Activated T-helper 1 cell treated with anti-CD3 and anti-CD28 coated beads, Interleukin-12 subunit alpha, Interleukin-12 subunit beta, Interleukin-2, Interleukin-4 antibody, amounts not matched to agents 30 ng/mL and 10 ng/mL and 1 ng/mL, durations not matched to agents 14 hours and 24 hours and 36 hours (primary cell): Measurements from ENCODE around the gene LINC00632. TPM values are rescaled to one million over a fixed set of nuclear protein-coding genes. Genes with fewer than 3 reads are reported as not detected.
"Not testable (repeated sequence)": the region's sequence is repeated elsewhere in the genome, so short reads cannot be mapped to it uniquely, and the experiment has no call there.

Source experiments
- DNase-seq: peaks from one replicate; pipeline ENCODE4 v3.0.0; 2021; ENCODE audit warnings: low spot score
- H3K27ac Mint-ChIP-seq: one replicate; pipeline ENCODE4 v1.8.0; 2021; ENCODE audit warnings: mild to moderate bottlenecking, mixed read lengths
- H3K27me3 Mint-ChIP-seq: one replicate; pipeline ENCODE4 v1.8.0; 2022; ENCODE audit warnings: mild to moderate bottlenecking, moderate library complexity, mixed read lengths; ENCODE audit not compliant: insufficient read depth
- H3K36me3 Mint-ChIP-seq: one replicate; pipeline ENCODE4 v1.8.0; 2021; ENCODE audit warnings: low read depth, mixed read lengths
- H3K4me1 Mint-ChIP-seq: one replicate; pipeline ENCODE4 v1.8.0; 2021; ENCODE audit warnings: low read depth, mixed read lengths
- H3K4me3 Mint-ChIP-seq: one replicate; pipeline ENCODE4 v1.8.0; 2021; ENCODE audit warnings: mild to moderate bottlenecking, moderate library complexity, mixed read lengths
- H3K9me3 Mint-ChIP-seq: one replicate; pipeline ENCODE4 v1.8.0; 2021; ENCODE audit warnings: mixed read lengths
- intact Hi-C: fragments of 100-400 bp; cut with micrococcal nuclease; formaldehyde crosslinking; loops from one replicate; pipeline ENCODE4 v1.15.1; 2024
- total RNA-seq: library from RNA; stranded (reverse); gene quantifications from 2 replicates; pipeline ENCODE4 v1.2.3, GENCODE V29; 2022

Gene LINC00632
- total RNA-seq: 3.3 and 4.1 TPM in 2 replicates

- DNase-seq: no peak
- no peaks in the 10 kb centered on the region for H3K9me3 Mint-ChIP-seq
- no peaks in the 10 kb centered on the region for H3K36me3 Mint-ChIP-seq
- H3K27ac Mint-ChIP-seq: no peak within 1 kb of the TSS
- no peak within 1 kb of the TSS for H3K4me3 Mint-ChIP-seq
- intact Hi-C loops: no loop called here
- H3K27me3 Mint-ChIP-seq: no peaks in the 10 kb centered on the region
- no peaks in the 10 kb centered on the region for H3K4me1 Mint-ChIP-seq
Observed at GRCh38 chrX:140709421-140709846, at the start of gene LINC00632. Gene LINC00632, plus strand, starts transcription at chrX:140709759.

GRCh38 chrX:140661643-140662042 is 47.9 kb upstream of the LINC00632 start:
- Mint-ChIP-seq H3K36me3 (no peaks in the 10 kb centered on the region), H3K9me3 (no peaks in the 10 kb centered on the region), H3K27me3 (no peaks in the 10 kb centered on the region), H3K27ac (no peak overlapping the region), H3K4me3 (no peak overlapping the region), H3K4me1 (no peaks in the 10 kb centered on the region)
- intact Hi-C loops: no loop called here
- DNase-seq: no peak

GRCh38 chrX:140664939-140665338 is 44.6 kb upstream of the LINC00632 start:
- Mint-ChIP-seq H3K27ac (no peak overlapping the region), H3K36me3 (no peaks in the 10 kb centered on the region), H3K27me3 (no peaks in the 10 kb centered on the region), H3K4me3 (no peak overlapping the region), H3K9me3 (no peaks in the 10 kb centered on the region), H3K4me1 (no peaks in the 10 kb centered on the region)
- intact Hi-C loops: no loop called here
- no peak for DNase-seq

- intact Hi-C loops: no loop called here
Observed at GRCh38 chrX:140672840-140673731, 36.5 kb upstream of the LINC00632 start.

GRCh38 chrX:140687706-140688105 is 21.9 kb upstream of the LINC00632 start:
- H3K4me1 Mint-ChIP-seq: no peaks in the 10 kb centered on the region
- no peak overlapping the region for H3K27ac Mint-ChIP-seq
- H3K9me3 Mint-ChIP-seq: peaks cover 5% of the 10 kb centered on the region
- H3K36me3 Mint-ChIP-seq: no peaks in the 10 kb centered on the region
- DNase-seq: no peak
- intact Hi-C loops: no loop called here
- H3K27me3 Mint-ChIP-seq: no peaks in the 10 kb centered on the region
- no peak overlapping the region for H3K4me3 Mint-ChIP-seq

More at GRCh38 chrX:140672840-140673731, 36.5 kb upstream of the LINC00632 start:
- H3K9me3 Mint-ChIP-seq: no peaks in the 10 kb centered on the region
- no peak overlapping the region for H3K4me3 Mint-ChIP-seq
- no peaks in the 10 kb centered on the region for H3K4me1 Mint-ChIP-seq
- DNase-seq: no peak
- H3K36me3 Mint-ChIP-seq: no peaks in the 10 kb centered on the region
- H3K27ac Mint-ChIP-seq: no peak overlapping the region
- H3K27me3 Mint-ChIP-seq: no peaks in the 10 kb centered on the region

GRCh38 chrX:140691596-140691995 is 18.0 kb upstream of the LINC00632 start:
- H3K27ac Mint-ChIP-seq, H3K4me3 Mint-ChIP-seq, H3K27me3 Mint-ChIP-seq, DNase-seq, H3K36me3 Mint-ChIP-seq, intact Hi-C loops, H3K4me1 Mint-ChIP-seq, H3K9me3 Mint-ChIP-seq: not testable (repeated sequence)

GRCh38 chrX:140697618-140698017 is 11.9 kb upstream of the LINC00632 start:
- no peak overlapping the region for H3K4me3 Mint-ChIP-seq
- no peaks in the 10 kb centered on the region for H3K9me3 Mint-ChIP-seq
- no peaks in the 10 kb centered on the region for H3K36me3 Mint-ChIP-seq
- H3K27me3 Mint-ChIP-seq: no peaks in the 10 kb centered on the region
- H3K4me1 Mint-ChIP-seq: no peaks in the 10 kb centered on the region
- intact Hi-C loops: no loop called here
- DNase-seq: no peak
- H3K27ac Mint-ChIP-seq: no peak overlapping the region

- no peak for DNase-seq
- H3K4me3 Mint-ChIP-seq: no peak overlapping the region
- no peak overlapping the region for H3K27ac Mint-ChIP-seq
- H3K9me3 Mint-ChIP-seq: no peaks in the 10 kb centered on the region
- no peaks in the 10 kb centered on the region for H3K36me3 Mint-ChIP-seq
- no peaks in the 10 kb centered on the region for H3K4me1 Mint-ChIP-seq
- no peaks in the 10 kb centered on the region for H3K27me3 Mint-ChIP-seq
- intact Hi-C loops: loop anchor here (1.0 kb wide), 1 partner anchor 32 kb away; no protein-coding TSS in a partner anchor
Observed at GRCh38 chrX:140701480-140701879, 8.1 kb upstream of the LINC00632 start.

GRCh38 chrX:140710710-140711109 is 1.2 kb downstream of the LINC00632 start:
- intact Hi-C loops: no loop called here
- Mint-ChIP-seq H3K4me1 (no peaks in the 10 kb centered on the region), H3K4me3 (no peak overlapping the region), H3K27ac (no peak overlapping the region), H3K9me3 (no peaks in the 10 kb centered on the region), H3K27me3 (no peaks in the 10 kb centered on the region), H3K36me3 (no peaks in the 10 kb centered on the region)
- no peak for DNase-seq

- Mint-ChIP-seq H3K4me1 (no peaks in the 10 kb centered on the region), H3K27ac (no peak overlapping the region), H3K27me3 (no peaks in the 10 kb centered on the region), H3K9me3 (no peaks in the 10 kb centered on the region), H3K36me3 (no peaks in the 10 kb centered on the region), H3K4me3 (no peak overlapping the region)
- DNase-seq: no peak
- intact Hi-C loops: no loop called here
Observed at GRCh38 chrX:140711894-140712293, 2.3 kb downstream of the LINC00632 start.

- Mint-ChIP-seq H3K4me1 (no peaks in the 10 kb centered on the region), H3K36me3 (no peaks in the 10 kb centered on the region), H3K9me3 (no peaks in the 10 kb centered on the region), H3K27ac (no peak overlapping the region), H3K27me3 (no peaks in the 10 kb centered on the region), H3K4me3 (no peak overlapping the region)
- intact Hi-C loops: no loop called here
- no peak for DNase-seq
Observed at GRCh38 chrX:140712413-140713173, 3.0 kb downstream of the LINC00632 start.

GRCh38 chrX:140713174-140713539 is 3.6 kb downstream of the LINC00632 start:
- no peaks in the 10 kb centered on the region for H3K36me3 Mint-ChIP-seq
- no peak for DNase-seq
- no peaks in the 10 kb centered on the region for H3K4me1 Mint-ChIP-seq
- no peaks in the 10 kb centered on the region for H3K27me3 Mint-ChIP-seq
- intact Hi-C loops: no loop called here
- no peak overlapping the region for H3K4me3 Mint-ChIP-seq
- no peaks in the 10 kb centered on the region for H3K9me3 Mint-ChIP-seq
- no peak overlapping the region for H3K27ac Mint-ChIP-seq

- Mint-ChIP-seq H3K4me3 (no peak overlapping the region), H3K27ac (no peak overlapping the region), H3K36me3 (no peaks in the 10 kb centered on the region), H3K27me3 (no peaks in the 10 kb centered on the region), H3K4me1 (no peaks in the 10 kb centered on the region), H3K9me3 (no peaks in the 10 kb centered on the region)
- intact Hi-C loops: no loop called here
- no peak for DNase-seq
Observed at GRCh38 chrX:140715787-140716186, 6.2 kb downstream of the LINC00632 start.
